RWPE2 (cell line): ENCODE measurements around the gene CYBB.

ENCODE experiments used
- ATAC-seq: fragments of 200-7000 bp; cut with Tn5 transposase; 3 replicates; pipeline ENCODE4 v1.9.1; 2021; ENCODE audit warnings: low read depth
- DNase-seq: peaks from one replicate; pipeline ENCODE4 v3.0.0-alpha.2; 2020; ENCODE audit warnings: low spot score
- H3K27ac ChIP-seq: fragments of 450-650 bp; 2 replicates; pipeline ENCODE4 v1.5.1; 2017; ENCODE audit warnings: mild to moderate bottlenecking; ENCODE audit not compliant: poor library complexity, severe bottlenecking
- H3K27me3 ChIP-seq: fragments of 250-450 bp; sonication (Bioruptor Pico); 2 replicates; pipeline ENCODE4 v1.5.1; 2021; ENCODE audit warnings: mild to moderate bottlenecking, moderate library complexity; ENCODE audit not compliant: insufficient read depth, poor library complexity, severe bottlenecking
- H3K36me3 ChIP-seq: fragments of 250-450 bp; sonication (Bioruptor Pico); 2 replicates; pipeline ENCODE4 v1.5.1; 2020; ENCODE audit warnings: low read depth, mild to moderate bottlenecking, moderate library complexity
- H3K4me1 ChIP-seq: fragments of 250-450 bp; sonication (Bioruptor Pico); 2 replicates; pipeline ENCODE4 v1.5.1; 2021; ENCODE audit warnings: mild to moderate bottlenecking, moderate library complexity; ENCODE audit not compliant: insufficient read depth, poor library complexity, severe bottlenecking
- H3K4me3 ChIP-seq: fragments of 250-450 bp; sonication (Bioruptor Pico); 2 replicates; pipeline ENCODE4 v1.5.1; 2021; ENCODE audit warnings: mild to moderate bottlenecking, moderate library complexity; ENCODE audit not compliant: severe bottlenecking
- H3K9me3 ChIP-seq: fragments of 250-450 bp; sonication (Bioruptor Pico); 2 replicates; pipeline ENCODE4 v1.5.1; 2021; ENCODE audit warnings: mild to moderate bottlenecking, moderate library complexity; ENCODE audit not compliant: severe bottlenecking
- TF ChIP-seq, protein P1 (sequence below): fragments of 450-650 bp; IDR thresholded peaks from one replicate; pipeline ENCODE4 v1.5.1; 2017; ENCODE audit warnings: mild to moderate bottlenecking, moderate library complexity; ENCODE audit not compliant: poor library complexity, severe bottlenecking

CYBB gene

DNA sequence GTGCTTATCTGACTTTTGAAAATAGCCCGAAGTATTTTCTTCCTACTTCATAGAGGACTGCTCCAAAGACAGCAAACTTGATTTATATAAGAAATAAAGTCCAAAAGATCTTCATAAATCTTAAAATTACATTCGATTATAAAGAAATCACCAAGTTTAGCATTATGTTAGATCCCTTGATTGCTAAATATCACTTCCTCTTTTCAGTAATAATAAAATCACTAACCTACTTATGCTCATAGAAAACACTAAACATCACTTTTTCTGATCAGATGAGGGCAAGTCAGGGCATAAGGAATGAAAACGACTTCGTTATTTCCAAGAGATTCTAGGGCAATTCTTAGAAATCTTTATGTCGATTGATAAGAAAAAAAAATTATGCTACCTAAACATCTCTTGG is 35.5 kb downstream of the CYBB start:
- Histone ChIP-seq H3K27me3 (no peaks in the 10 kb centered on the region), H3K4me1 (no peaks in the 10 kb centered on the region), H3K4me3 (no peak overlapping the region), H3K9me3 (no peaks in the 10 kb centered on the region), H3K27ac (no peak overlapping the region), H3K36me3 (no peaks in the 10 kb centered on the region)
- ATAC-seq (no peak), DNase-seq (no peak)
- TF ChIP-seq, protein P1, sequence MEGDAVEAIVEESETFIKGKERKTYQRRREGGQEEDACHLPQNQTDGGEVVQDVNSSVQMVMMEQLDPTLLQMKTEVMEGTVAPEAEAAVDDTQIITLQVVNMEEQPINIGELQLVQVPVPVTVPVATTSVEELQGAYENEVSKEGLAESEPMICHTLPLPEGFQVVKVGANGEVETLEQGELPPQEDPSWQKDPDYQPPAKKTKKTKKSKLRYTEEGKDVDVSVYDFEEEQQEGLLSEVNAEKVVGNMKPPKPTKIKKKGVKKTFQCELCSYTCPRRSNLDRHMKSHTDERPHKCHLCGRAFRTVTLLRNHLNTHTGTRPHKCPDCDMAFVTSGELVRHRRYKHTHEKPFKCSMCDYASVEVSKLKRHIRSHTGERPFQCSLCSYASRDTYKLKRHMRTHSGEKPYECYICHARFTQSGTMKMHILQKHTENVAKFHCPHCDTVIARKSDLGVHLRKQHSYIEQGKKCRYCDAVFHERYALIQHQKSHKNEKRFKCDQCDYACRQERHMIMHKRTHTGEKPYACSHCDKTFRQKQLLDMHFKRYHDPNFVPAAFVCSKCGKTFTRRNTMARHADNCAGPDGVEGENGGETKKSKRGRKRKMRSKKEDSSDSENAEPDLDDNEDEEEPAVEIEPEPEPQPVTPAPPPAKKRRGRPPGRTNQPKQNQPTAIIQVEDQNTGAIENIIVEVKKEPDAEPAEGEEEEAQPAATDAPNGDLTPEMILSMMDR = no peak

GRCh38 chrX:37816766-37817165 is 36.9 kb downstream of the CYBB start:
- no peaks in the 10 kb centered on the region for H3K36me3 ChIP-seq
- H3K4me3 ChIP-seq = no peak overlapping the region
- H3K27ac ChIP-seq = no peak overlapping the region
- H3K9me3 ChIP-seq = no peaks in the 10 kb centered on the region
- TF ChIP-seq, protein P1 = no peak
- ATAC-seq (no peak), DNase-seq (no peak)
- no peaks in the 10 kb centered on the region for H3K4me1 ChIP-seq
- no peaks in the 10 kb centered on the region for H3K27me3 ChIP-seq

- no peak overlapping the region for H3K4me3 ChIP-seq
- no peaks in the 10 kb centered on the region for H3K36me3 ChIP-seq
- no peak for DNase-seq
- TF ChIP-seq, protein P1 = no peak
- no peak overlapping the region for H3K27ac ChIP-seq
- H3K4me1 ChIP-seq = no peaks in the 10 kb centered on the region
- H3K9me3 ChIP-seq = no peaks in the 10 kb centered on the region
- H3K27me3 ChIP-seq = no peaks in the 10 kb centered on the region
- no peak for ATAC-seq
Observed at GRCh38 chrX:37817176-37817575, 37.3 kb downstream of the CYBB start.

GRCh38 chrX:37817579-37817978 is 37.7 kb downstream of the CYBB start:
- DNase-seq (no peak), ATAC-seq (no peak)
- Histone ChIP-seq H3K36me3 (no peaks in the 10 kb centered on the region), H3K9me3 (no peaks in the 10 kb centered on the region), H3K4me3 (no peak overlapping the region), H3K27me3 (no peaks in the 10 kb centered on the region), H3K4me1 (no peaks in the 10 kb centered on the region), H3K27ac (no peak overlapping the region)
- TF ChIP-seq, protein P1 = no peak

DNA sequence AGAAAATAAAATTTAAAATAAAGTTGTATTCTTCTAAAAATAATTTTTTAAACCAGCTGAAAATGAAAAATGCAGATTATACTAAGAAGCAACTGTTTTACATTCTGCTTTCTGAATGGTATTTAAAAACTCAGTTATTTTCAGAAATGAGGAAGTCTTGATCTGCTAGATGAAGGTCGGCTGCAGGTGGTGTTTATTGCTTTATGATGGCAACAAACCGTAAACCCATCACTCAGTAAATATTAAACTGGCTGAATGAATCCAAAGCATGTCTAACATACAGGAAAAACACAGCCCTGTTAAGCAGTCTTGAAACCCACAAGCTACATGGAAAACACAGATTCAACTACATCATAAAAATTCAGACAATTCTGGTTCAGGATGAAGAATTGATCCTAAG is 38.2 kb downstream of the CYBB start:
- Histone ChIP-seq H3K4me1 (no peaks in the 10 kb centered on the region), H3K27ac (no peak overlapping the region), H3K4me3 (no peak overlapping the region), H3K27me3 (no peaks in the 10 kb centered on the region), H3K36me3 (no peaks in the 10 kb centered on the region), H3K9me3 (no peaks in the 10 kb centered on the region)
- TF ChIP-seq, protein P1 = no peak
- ATAC-seq (no peak), DNase-seq (no peak)
